GM12878 (cell line): ENCODE data around the gene IRS2. TPM values are rescaled to one million over a fixed set of nuclear protein-coding genes. Genes with fewer than 3 reads are reported as not detected.

Experiments
- ATAC-seq: fragments of 200-7000 bp; cut with Tn5 transposase; 3 replicates; pipeline ENCODE4 v1.9.1; 2020; ENCODE audit warnings: mild to moderate bottlenecking, moderate library complexity
- BruUV-seq: library from RNA; stranded (reverse); fragments of 400-500 nt; replicated peaks from 2 replicates; lab custom pipeline; 2021; lab: Mats Ljungman, UMichigan
- CTCF ChIA-PET: fragments of 300-600 bp; sonication (Branson Sonifier 250); formaldehyde crosslinking; extraction: SDS; loops from one replicate; lab custom pipeline; 2021; ENCODE audit warnings: inconsistent platforms; lab: Yijun Ruan, JAX
- POLR2A ChIA-PET: fragments of 350-600 bp; formaldehyde crosslinking; extraction: SDS; loops from one replicate; lab custom pipeline; 2021; ENCODE audit warnings: inconsistent platforms; lab: Charles Lee
- RAD21 ChIA-PET: fragments of 300-600 bp; sonication (Branson Sonifier 250); formaldehyde crosslinking; loops from one replicate; lab custom pipeline; 2023; ENCODE audit warnings: antibody characterized with exemption; ENCODE audit not compliant: unreplicated experiment; lab: Charles Lee
- SMC1A ChIA-PET: fragments of 300-600 bp; sonication (Branson Sonifier 250); formaldehyde crosslinking; loops from one replicate; lab custom pipeline; 2023; ENCODE audit not compliant: unreplicated experiment, uncharacterized antibody; lab: Charles Lee
- DNase-seq: peaks from one replicate; pipeline ENCODE4 v3.0.0-alpha.2; 2011; ENCODE audit warnings: low read depth, low spot score
- FAIRE-seq: peaks from 3 replicates; lab custom pipeline; 2011; peaks lifted over from hg19 to GRCh38; lab: Jason Lieb, UNC
- H2AFZ ChIP-seq: 2 replicates; pipeline ENCODE4 v1.6.0; 2011; ENCODE audit warnings: low read depth, low read length, control low read depth; ENCODE audit not compliant: control insufficient read depth
- H3K27ac ChIP-seq: 2 replicates; pipeline ENCODE4 v1.5.1; 2011; ENCODE audit warnings: control low read depth; ENCODE audit not compliant: control insufficient read depth, insufficient read depth
- H3K27me3 ChIP-seq, 2 experiments: replicated peaks in 1 of 2; 2 replicates each; pipeline versions ENCODE4 v1.6.0 to v1.6.1; 2011; ENCODE audit warnings: low read length in 1 of 2; ENCODE audit not compliant: control insufficient read depth in 2 of 2, insufficient read depth in 2 of 2
- H3K36me3 ChIP-seq, 2 experiments: 2 replicates each; pipeline ENCODE4 v1.5.1; 2011; ENCODE audit warnings: low read length in 1 of 2; ENCODE audit not compliant: control insufficient read depth in 2 of 2, insufficient read depth in 2 of 2
- H3K4me1 ChIP-seq: 2 replicates; pipeline ENCODE4 v1.6.1; 2011; ENCODE audit warnings: mild to moderate bottlenecking, low read length, moderate library complexity, mixed read lengths; ENCODE audit not compliant: control insufficient read depth, insufficient read depth
- H3K4me2 ChIP-seq: 2 replicates; pipeline ENCODE4 v1.6.0; 2011; ENCODE audit warnings: control low read depth; ENCODE audit not compliant: control insufficient read depth, insufficient read depth
- H3K4me3 ChIP-seq: fragments of 200-600 bp; sonication (generic); 2 replicates; pipeline ENCODE4 v1.5.1; 2016
- H3K79me2 ChIP-seq: 2 replicates; pipeline ENCODE4 v1.6.0; 2011; ENCODE audit warnings: low read length; ENCODE audit not compliant: control insufficient read depth, insufficient read depth
- H3K9ac ChIP-seq: 2 replicates; pipeline ENCODE4 v1.8.0; 2011; ENCODE audit warnings: low read length, control low read depth, mixed read lengths; ENCODE audit not compliant: control insufficient read depth, insufficient read depth
- H3K9me3 ChIP-seq: replicated peaks from 3 replicates; pipeline ENCODE4 v1.5.1; 2011; ENCODE audit warnings: mild to moderate bottlenecking, low read length; ENCODE audit not compliant: control insufficient read depth, insufficient read depth
- H4K20me1 ChIP-seq: 2 replicates; pipeline ENCODE4 v1.6.0; 2011; ENCODE audit not compliant: control insufficient read depth, insufficient read depth
- CHD2 ChIP-seq: IDR thresholded peaks from 2 replicates; pipeline ENCODE4 v1.6.1; 2011; ENCODE audit warnings: low read depth, low read length, improper control_type of control experiment, borderline replicate concordance
- FOXM1 ChIP-seq: IDR thresholded peaks from 2 replicates; pipeline ENCODE4 v1.6.1; 2012; ENCODE audit warnings: low read depth, mild to moderate bottlenecking, inconsistent platforms, low read length, moderate library complexity
- GATAD2B ChIP-seq: fragments of 450-650 bp; conservative IDR thresholded peaks from 2 replicates; pipeline ENCODE4 v1.6.1; 2017; ENCODE audit warnings: low read depth, mild to moderate bottlenecking, moderate library complexity
- RAD51 ChIP-seq: fragments of 450-650 bp; IDR thresholded peaks from 2 replicates; pipeline ENCODE4 v1.6.1; 2016; ENCODE audit warnings: moderate library complexity, mild to moderate bottlenecking, inconsistent platforms
- SUZ12 ChIP-seq: fragments of 200-600 bp; sonication (generic); IDR thresholded peaks from one replicate; pipeline ENCODE4 v1.6.1; 2018; ENCODE audit warnings: antibody characterized with exemption, mild to moderate bottlenecking; ENCODE audit not compliant: unreplicated experiment
- WGBS: methylation state at CpG from one replicate; pipeline ENCODE4 v1.1.6; 2016; ENCODE audit warnings: low lambda C conversion rate; ENCODE audit not compliant: insufficient replicate concordance, insufficient coverage; ENCODE audit errors: missing lambda C conversion rate; 5-methylcytosine and 5-hydroxymethylcytosine counted together
- in situ Hi-C: fragments of 300-500 bp; cut with MboI; formaldehyde crosslinking; loops from 9 replicates; pipeline ENCODE4 v1.14.3; 2018; ENCODE audit warnings: mixed read lengths
- intact Hi-C: fragments of 100-400 bp; cut with micrococcal nuclease; formaldehyde crosslinking; loops from one replicate; pipeline ENCODE4 v1.14.2; 2022; ENCODE audit not compliant: unreplicated experiment
- polyA plus RNA-seq, 11 experiments: library from polyadenylated mRNA; depleted of rRNA in 4 of 11; unstranded in 6 of 11; stranded (reverse) in 5 of 11; fragments of >200 nt; fragmentation: Nextera tagmentation in 4 of 11; fragmentation: Illumina TruSeq in 1 of 11; extraction: Ambion mirVana in 4 of 11; extraction: Trizol in 1 of 11; gene quantifications; 1 replicate in 1 of 11; 2 replicates in 10 of 11; pipeline versions ENCODE4 v1.2.1 to v1.2.3, GENCODE V29; 2011 to 2016; ENCODE audit warnings: inconsistent platforms in 2 of 11, missing spikeins in 2 of 11, low read depth in 1 of 11
- total RNA-seq, 4 experiments: library from RNA; depleted of rRNA in 3 of 4; stranded (reverse); fragments of >200 nt in 3 of 4; fragmentation: Illumina TruSeq in 1 of 4; extraction: Trizol in 1 of 4; gene quantifications; 2 replicates each; pipeline versions ENCODE4 v1.2.1 to v1.2.3, GENCODE V29; 2013 to 2021
- TF ChIP-seq, protein P1 (sequence below): fragments of 450-650 bp; formaldehyde crosslinking; IDR thresholded peaks from 2 replicates; pipeline ENCODE4 v1.4.0; 2022; ENCODE audit warnings: mild to moderate bottlenecking, moderate library complexity
- TF ChIP-seq, protein P2 (sequence below): fragments of 450-650 bp; conservative IDR thresholded peaks from 2 replicates; pipeline ENCODE4 v1.6.1; 2017; ENCODE audit warnings: mild to moderate bottlenecking, moderate library complexity

Gene IRS2
- total and polyA plus RNA-seq, 10 of the 15 experiments (the other 5 are each of a cell fraction or from before 2014, with no cell fraction given): 0.01 to 0.31 (median 0.07) TPM; not detected in 6

DNA sequence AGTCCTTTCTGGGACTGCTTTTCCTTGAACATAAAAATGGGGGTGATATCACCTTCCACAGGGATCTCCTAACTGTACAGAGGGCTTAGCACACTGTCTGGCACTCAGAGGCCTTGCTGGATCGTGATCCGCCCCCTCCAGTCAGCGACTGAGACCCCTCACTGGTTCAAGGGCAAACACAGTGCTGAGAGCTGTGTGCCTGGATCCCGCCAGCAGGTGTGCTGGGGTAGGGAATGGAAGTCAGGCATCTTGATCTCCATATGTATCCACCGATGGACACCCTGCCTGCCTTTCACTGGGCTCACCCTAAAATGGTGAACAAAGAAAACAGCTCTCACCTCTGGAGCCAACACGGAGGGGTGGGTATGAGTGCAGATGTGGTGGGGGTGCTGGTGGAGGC is 64.3 kb downstream of the IRS2 start:
- no peak overlapping the region for H2AFZ ChIP-seq
- no peaks in the 10 kb centered on the region for H3K36me3 ChIP-seq
- no peak for DNase-seq
- WGBS: 20% methylated on average over 6 of the region's 6 CpGs
- in situ Hi-C loops: no loop called here
- no peak overlapping the region for H3K9ac ChIP-seq
- TF ChIP-seq FOXM1 (no peak), CHD2 (no peak), GATAD2B (no peak), RAD51 (no peak), SUZ12 (no peak)
- TF ChIP-seq, protein P1, sequence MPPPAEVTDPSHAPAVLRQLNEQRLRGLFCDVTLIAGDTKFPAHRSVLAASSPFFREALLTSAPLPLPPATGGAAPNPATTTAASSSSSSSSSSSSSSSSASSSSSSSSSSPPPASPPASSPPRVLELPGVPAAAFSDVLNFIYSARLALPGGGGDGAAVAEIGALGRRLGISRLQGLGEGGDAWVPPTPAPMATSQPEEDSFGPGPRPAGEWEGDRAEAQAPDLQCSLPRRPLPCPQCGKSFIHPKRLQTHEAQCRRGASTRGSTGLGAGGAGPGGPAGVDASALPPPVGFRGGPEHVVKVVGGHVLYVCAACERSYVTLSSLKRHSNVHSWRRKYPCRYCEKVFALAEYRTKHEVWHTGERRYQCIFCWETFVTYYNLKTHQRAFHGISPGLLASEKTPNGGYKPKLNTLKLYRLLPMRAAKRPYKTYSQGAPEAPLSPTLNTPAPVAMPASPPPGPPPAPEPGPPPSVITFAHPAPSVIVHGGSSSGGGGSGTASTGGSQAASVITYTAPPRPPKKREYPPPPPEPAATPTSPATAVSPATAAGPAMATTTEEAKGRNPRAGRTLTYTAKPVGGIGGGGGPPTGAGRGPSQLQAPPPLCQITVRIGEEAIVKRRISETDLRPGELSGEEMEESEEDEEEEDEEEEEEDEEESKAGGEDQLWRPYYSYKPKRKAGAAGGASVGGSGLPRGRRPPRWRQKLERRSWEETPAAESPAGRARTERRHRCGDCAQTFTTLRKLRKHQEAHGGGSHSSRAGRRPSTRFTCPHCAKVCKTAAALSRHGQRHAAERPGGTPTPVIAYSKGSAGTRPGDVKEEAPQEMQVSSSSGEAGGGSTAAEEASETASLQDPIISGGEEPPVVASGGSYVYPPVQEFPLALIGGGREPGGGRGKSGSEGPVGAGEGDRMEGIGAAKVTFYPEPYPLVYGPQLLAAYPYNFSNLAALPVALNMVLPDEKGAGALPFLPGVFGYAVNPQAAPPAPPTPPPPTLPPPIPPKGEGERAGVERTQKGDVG (CRISPR knock-in tag): no peak
- TF ChIP-seq, protein P2, sequence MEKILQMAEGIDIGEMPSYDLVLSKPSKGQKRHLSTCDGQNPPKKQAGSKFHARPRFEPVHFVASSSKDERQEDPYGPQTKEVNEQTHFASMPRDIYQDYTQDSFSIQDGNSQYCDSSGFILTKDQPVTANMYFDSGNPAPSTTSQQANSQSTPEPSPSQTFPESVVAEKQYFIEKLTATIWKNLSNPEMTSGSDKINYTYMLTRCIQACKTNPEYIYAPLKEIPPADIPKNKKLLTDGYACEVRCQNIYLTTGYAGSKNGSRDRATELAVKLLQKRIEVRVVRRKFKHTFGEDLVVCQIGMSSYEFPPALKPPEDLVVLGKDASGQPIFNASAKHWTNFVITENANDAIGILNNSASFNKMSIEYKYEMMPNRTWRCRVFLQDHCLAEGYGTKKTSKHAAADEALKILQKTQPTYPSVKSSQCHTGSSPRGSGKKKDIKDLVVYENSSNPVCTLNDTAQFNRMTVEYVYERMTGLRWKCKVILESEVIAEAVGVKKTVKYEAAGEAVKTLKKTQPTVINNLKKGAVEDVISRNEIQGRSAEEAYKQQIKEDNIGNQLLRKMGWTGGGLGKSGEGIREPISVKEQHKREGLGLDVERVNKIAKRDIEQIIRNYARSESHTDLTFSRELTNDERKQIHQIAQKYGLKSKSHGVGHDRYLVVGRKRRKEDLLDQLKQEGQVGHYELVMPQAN: no peak
- H3K79me2 ChIP-seq: no peaks in the 10 kb centered on the region
- H3K4me2 ChIP-seq: no peak overlapping the region
- no peaks in the 10 kb centered on the region for H3K4me1 ChIP-seq
- CTCF ChIA-PET: no interaction called here
- POLR2A ChIA-PET: no interaction called here
- H3K27ac ChIP-seq: no peak overlapping the region
- no peaks in the 10 kb centered on the region for H3K27me3 ChIP-seq
- RAD21 ChIA-PET: no interaction called here
- no peaks in the 10 kb centered on the region for H3K9me3 ChIP-seq
- ATAC-seq: no peak
- SMC1A ChIA-PET: no interaction called here
- no peak for FAIRE-seq
- H4K20me1 ChIP-seq: no peaks in the 10 kb centered on the region
- no TSS peak for BruUV-seq
- intact Hi-C loops: no loop called here
- no peak overlapping the region for H3K4me3 ChIP-seq
